GM21576 (cell line): Measurements from ENCODE around the gene LTB.
A peak's percentile ranks its signal among the peaks of the same experiment; 100 is the strongest.

ENCODE experiments used
- ATAC-seq: cut with Tn5 transposase; IDR thresholded peaks from one replicate; pipeline ENCODE4 v1.9.1; 2021; ENCODE audit warnings: mild to moderate bottlenecking, moderate library complexity; ENCODE audit not compliant: unreplicated experiment

Gene LTB

DNA sequence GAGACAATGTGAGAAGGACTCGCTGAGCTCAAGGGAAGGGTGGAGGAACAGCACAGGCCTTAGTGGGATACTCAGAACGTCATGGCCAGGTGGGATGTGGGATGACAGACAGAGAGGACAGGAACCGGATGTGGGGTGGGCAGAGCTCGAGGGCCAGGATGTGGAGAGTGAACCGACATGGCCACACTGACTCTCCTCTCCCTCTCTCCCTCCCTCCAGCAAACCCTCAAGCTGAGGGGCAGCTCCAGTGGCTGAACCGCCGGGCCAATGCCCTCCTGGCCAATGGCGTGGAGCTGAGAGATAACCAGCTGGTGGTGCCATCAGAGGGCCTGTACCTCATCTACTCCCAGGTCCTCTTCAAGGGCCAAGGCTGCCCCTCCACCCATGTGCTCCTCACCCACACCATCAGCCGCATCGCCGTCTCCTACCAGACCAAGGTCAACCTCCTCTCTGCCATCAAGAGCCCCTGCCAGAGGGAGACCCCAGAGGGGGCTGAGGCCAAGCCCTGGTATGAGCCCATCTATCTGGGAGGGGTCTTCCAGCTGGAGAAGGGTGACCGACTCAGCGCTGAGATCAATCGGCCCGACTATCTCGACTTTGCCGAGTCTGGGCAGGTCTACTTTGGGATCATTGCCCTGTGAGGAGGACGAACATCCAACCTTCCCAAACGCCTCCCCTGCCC is 5.2 kb downstream of the LTB start:
- ATAC-seq = no peak

DNA sequence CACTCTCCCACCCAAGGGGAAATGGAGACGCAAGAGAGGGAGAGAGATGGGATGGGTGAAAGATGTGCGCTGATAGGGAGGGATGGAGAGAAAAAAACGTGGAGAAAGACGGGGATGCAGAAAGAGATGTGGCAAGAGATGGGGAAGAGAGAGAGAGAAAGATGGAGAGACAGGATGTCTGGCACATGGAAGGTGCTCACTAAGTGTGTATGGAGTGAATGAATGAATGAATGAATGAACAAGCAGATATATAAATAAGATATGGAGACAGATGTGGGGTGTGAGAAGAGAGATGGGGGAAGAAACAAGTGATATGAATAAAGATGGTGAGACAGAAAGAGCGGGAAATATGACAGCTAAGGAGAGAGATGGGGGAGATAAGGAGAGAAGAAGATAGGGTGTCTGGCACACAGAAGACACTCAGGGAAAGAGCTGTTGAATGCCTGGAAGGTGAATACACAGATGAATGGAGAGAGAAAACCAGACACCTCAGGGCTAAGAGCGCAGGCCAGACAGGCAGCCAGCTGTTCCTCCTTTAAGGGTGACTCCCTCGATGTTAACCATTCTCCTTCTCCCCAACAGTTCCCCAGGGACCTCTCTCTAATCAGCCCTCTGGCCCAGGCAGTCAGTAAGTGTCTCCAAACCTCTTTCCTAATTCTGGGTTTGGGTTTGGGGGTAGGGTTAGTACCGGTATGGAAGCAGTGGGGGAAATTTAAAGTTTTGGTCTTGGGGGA is 6.1 kb downstream of the LTB start:
- ATAC-seq = no peak

DNA sequence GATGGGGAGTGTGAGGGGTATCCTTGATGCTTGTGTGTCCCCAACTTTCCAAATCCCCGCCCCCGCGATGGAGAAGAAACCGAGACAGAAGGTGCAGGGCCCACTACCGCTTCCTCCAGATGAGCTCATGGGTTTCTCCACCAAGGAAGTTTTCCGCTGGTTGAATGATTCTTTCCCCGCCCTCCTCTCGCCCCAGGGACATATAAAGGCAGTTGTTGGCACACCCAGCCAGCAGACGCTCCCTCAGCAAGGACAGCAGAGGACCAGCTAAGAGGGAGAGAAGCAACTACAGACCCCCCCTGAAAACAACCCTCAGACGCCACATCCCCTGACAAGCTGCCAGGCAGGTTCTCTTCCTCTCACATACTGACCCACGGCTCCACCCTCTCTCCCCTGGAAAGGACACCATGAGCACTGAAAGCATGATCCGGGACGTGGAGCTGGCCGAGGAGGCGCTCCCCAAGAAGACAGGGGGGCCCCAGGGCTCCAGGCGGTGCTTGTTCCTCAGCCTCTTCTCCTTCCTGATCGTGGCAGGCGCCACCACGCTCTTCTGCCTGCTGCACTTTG is 6.8 kb downstream of the LTB start, which contains the start of gene TNF:
TSS of gene TNF (plus strand) at position 231 of the 567 bp plus-strand sequence. CDS start at position 408, 177 bp downstream.
- ATAC-seq = no peak

GRCh38 chr6:31574106-31575061 is 7.8 kb downstream of the LTB start:
- no peak for ATAC-seq

GRCh38 chr6:31573239-31574105 is 8.8 kb downstream of the LTB start:
- ATAC-seq = no peak

DNA sequence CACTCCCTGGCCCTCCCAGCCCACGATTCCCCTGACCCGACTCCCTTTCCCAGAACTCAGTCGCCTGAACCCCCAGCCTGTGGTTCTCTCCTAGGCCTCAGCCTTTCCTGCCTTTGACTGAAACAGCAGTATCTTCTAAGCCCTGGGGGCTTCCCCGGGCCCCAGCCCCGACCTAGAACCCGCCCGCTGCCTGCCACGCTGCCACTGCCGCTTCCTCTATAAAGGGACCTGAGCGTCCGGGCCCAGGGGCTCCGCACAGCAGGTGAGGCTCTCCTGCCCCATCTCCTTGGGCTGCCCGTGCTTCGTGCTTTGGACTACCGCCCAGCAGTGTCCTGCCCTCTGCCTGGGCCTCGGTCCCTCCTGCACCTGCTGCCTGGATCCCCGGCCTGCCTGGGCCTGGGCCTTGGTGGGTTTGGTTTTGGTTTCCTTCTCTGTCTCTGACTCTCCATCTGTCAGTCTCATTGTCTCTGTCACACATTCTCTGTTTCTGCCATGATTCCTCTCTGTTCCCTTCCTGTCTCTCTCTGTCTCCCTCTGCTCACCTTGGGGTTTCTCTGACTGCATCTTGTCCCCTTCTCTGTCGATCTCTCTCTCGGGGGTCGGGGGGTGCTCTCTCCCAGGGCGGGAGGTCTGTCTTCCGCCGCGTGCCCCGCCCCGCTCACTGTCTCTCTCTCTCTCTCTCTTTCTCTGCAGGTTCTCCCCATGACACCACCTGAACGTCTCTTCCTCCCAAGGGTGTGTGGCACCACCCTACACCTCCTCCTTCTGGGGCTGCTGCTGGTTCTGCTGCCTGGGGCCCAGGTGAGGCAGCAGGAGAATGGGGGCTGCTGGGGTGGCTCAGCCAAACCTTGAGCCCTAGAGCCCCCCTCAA is 9.9 kb downstream of the LTB start, which contains the start of gene LTA:
TSS of gene LTA (plus strand) at position 249 of the 871 bp plus-strand sequence. CDS start at position 703, 454 bp downstream.
- ATAC-seq = no peak

DNA sequence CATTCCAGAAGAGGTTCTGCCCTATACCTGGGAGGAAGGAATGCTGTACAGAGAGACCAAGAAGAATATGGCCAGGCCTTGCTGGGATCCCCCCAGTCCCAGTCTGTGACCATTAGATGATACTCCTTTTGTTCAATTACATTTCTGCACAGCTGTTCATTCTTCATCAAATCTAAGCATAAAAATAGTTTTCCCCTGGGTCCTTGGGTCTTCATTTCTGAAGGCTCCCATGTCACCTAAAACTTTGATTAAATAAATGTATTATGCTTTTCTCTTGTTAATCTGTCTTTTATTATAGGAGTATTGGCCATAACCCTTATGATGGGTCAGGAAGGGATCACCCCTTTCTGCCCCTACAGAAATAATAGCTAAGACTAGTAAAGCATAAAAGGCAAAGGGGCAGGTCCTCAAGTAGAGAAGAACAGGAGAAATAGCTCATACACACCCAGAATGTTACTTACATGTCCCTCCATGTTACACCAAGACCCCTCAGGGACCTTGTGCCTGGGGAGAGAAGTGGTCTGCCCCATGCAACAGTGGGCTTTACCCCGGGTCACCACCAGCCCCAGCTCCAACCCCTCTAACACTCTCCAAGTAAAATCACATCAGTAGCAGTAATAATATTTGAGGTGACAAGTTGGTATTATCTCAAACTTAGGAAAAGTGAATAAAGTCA is 12.2 kb downstream of the LTB start:
- ATAC-seq = no peak

- peak; percentile 68 for ATAC-seq
Observed at GRCh38 chr6:31568537-31568961, 13.7 kb downstream of the LTB start.

DNA sequence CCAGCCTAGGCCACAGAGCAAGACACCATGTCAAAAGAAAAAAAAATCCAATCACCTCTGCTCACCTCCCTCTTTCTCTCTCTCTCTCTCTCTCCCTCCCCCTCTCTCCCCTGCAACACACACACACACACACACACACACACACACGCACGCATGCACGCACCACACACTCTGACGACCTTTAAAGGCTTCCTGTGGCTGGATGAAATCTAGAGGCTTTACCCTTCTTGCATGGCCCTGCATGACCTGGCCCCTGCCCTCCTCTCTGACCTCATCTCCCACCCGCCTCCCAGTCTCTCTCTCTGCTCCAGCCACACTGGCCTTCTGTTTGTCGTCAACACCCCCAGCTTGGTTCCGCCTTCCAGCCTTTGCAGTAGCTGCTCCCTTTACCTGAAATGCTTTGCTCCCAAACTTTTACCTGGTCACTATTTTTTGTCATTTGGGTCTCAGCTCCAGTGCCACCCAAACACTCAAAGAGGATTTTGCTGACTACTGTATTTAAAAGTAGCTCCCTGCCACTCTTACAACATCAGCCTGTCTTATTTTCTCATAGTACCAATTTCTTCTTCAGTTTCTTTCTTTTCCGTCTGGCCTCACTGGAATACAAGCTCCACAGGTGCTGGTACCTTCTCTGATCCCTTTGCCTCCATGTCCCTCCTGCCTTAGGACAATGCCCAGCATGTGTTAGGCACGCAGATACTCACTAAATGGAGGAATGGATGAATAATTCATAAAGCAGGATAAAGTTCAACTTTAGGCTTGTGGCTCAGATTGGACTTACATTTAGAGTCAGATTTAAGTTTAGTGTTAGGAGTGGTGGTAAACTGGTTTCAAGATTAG is 14.5 kb downstream of the LTB start:
- no peak for ATAC-seq

DNA sequence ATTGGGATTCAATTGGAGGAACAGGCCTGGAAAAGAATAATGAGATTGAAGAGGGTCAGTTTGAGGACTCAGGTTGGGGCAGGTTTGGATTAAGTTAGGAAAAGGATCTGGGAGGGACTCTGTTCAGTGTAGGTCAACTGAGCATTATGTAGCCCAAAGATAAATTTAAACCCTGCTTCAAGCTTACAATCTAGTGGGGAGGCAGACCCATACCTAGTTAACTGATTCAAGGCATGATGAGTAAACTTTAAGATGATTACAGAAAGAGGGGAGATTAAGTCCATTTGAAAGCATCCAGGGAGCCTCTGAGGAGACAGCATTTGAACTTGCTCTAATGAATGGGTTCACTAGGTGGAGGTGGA is 21.5 kb downstream of the LTB start:
- peak; percentile 6 for ATAC-seq

DNA sequence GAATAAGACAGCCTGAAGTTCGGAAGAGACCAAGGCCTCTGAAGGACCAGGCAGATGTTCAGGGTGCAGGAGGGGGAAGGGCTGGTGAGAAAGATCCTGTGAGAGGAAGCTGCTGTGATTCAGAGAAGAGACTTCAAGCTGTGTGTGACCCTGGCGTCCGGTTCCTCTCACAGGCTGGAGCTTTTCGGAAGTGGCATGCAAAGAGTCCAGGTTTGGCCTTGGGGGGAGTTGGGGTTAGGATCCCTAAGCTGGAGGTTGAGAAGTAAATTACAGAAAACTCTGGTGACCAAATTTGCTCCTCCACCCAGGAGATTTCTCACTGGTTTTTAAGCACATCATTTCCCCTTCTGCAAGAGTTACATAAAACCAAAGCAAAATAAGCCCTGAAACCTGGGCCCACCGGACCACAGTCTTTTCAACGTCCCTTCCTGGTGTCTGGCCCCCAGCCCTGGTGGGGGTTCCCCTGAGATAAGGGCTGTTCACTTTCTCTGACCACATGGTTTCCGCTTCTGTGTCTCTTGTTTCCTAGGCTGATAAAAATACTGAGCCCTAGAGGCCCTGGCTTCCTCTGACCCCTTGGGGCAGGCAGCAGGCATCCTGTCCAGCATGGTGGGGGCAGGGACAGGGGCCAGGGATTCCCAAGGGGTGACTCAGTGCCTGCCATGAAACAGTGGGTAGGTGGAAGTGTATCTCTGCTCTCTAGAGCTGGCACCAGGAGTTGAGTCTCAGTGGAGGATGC is 22.1 kb downstream of the LTB start:
- peak; percentile 51 for ATAC-seq

DNA sequence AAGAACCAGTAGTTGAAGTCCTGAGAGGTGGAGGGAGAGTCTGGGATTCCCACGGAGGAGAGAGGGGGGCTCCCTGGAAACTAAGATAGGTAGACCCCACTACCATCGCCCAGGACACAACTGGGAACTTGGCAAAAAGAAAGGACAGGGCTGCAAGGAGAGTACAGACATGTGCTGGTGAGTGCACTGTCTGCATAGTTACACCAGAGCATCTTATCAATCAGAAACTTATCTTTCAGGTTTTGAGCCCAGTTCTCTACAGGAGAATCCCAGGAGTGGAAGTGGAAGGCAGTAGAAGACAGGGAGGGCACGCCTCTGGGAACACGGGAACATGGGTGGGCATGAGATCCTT is 22.6 kb downstream of the LTB start:
- no peak for ATAC-seq

GRCh38 chr6:31558631-31559500 is 23.4 kb downstream of the LTB start:
- no peak for ATAC-seq

DNA sequence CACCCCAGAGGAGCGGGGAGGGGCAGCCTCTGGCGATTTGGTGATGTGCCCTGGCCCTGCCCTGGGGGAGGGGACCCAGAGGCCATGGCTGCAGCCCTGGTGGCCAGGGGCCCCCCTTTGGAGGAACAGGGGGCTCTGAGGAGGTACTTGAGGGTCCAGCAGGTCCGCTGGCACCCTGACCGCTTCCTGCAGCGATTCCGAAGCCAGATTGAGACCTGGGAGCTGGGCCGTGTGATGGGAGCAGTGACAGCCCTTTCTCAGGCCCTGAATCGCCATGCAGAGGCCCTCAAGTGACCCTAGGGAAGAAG is 24.0 kb downstream of the LTB start:
- ATAC-seq = no peak

DNA sequence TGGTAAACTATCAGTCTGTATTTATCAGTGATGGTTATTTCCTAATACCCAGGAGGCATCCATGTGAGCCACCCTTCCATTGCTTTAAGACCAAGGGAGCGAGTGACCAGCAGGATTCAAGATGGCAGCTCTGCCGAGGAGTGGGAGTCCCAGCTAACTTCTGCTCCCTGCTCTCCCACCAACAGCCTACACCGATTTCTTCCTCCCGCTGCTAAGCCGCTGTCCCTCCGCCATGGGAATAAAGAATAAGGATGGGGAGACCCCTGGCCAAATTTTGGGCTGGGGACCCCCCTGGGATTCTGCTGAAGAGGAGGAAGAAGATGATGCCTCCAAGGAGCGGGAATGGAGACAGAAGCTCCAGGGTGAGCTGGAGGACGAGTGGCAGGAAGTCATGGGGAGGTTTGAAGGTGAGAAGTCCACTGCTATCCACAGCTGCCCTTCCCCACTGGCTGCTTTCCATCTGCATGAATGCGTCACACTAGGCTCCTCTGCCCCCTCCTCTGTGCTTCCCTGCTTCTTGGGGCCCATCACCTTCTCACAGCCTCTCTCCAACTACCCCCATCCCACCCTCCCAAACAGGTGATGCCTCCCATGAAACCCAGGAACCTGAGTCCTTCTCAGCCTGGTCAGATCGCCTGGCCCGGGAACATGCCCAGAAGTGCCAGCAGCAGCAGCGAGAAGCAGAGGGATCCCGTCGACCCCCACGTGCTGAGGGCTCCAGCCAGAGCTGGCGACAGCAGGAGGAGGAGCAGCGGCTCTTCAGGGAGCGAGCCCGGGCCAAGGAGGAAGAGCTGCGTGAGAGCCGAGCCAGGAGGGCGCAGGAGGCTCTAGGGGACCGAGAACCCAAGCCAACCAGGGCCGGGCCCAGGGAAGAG is 24.5 kb downstream of the LTB start:
- ATAC-seq = no peak
